Mesothelial cell of epicardium (in vitro differentiated cells): Measurements from ENCODE around the gene ZNG1A. TPM values are rescaled to one million over a fixed set of nuclear protein-coding genes. Genes with fewer than 3 reads are reported as not detected.
"Not testable (repeated sequence)": the region's sequence is repeated elsewhere in the genome, so short reads cannot be mapped to it uniquely, and the experiment has no call there.

Experiments
- DNase-seq, 2 experiments: peaks; one replicate each; pipeline ENCODE4 v3.0.0; 2021; ENCODE audit warnings: low spot score in 2 of 2; ENCODE audit not compliant: unreplicated experiment in 2 of 2
- H3K27ac Mint-ChIP-seq: 2 replicates; pipeline ENCODE4 v1.8.0; 2021; ENCODE audit warnings: mixed read lengths
- H3K27me3 Mint-ChIP-seq: 2 replicates; pipeline ENCODE4 v1.8.0; 2021; ENCODE audit warnings: low read depth, mixed read lengths
- H3K36me3 Mint-ChIP-seq: 2 replicates; pipeline ENCODE4 v1.8.0; 2021; ENCODE audit warnings: mixed read lengths
- H3K4me1 Mint-ChIP-seq: 2 replicates; pipeline ENCODE4 v1.8.0; 2021; ENCODE audit warnings: mixed read lengths
- H3K4me3 Mint-ChIP-seq: 2 replicates; pipeline ENCODE4 v1.8.0; 2021; ENCODE audit warnings: mild to moderate bottlenecking, moderate library complexity, mixed read lengths
- H3K9me3 Mint-ChIP-seq: 2 replicates; pipeline ENCODE4 v1.8.0; 2021; ENCODE audit warnings: mixed read lengths
- CTCF ChIP-seq: fragments of 200-600 bp; sonication (generic); IDR thresholded peaks from one replicate; pipeline ENCODE4 v1.5.0; 2021; ENCODE audit warnings: antibody characterized with exemption; ENCODE audit not compliant: unreplicated experiment
- total RNA-seq: library from RNA; stranded (reverse); gene quantifications from 3 replicates; pipeline ENCODE4 v1.2.1, GENCODE V29; 2021

ZNG1A gene
- total RNA-seq, 1 donor from 2014 or later, result 37.4 TPM

GRCh38 chr9:214351-214647, 35.4 kb upstream of the ZNG1A start:
- no peak for DNase-seq
- H3K4me3 Mint-ChIP-seq, result peak overlapping the region; percentile 64
- no peak overlapping the region for H3K27ac Mint-ChIP-seq
- no peak for TF ChIP-seq CTCF
- peaks cover 5% of the 10 kb centered on the region for H3K4me1 Mint-ChIP-seq
- H3K9me3 Mint-ChIP-seq, result no peaks in the 10 kb centered on the region
- peaks cover 27% of the 10 kb centered on the region for H3K27me3 Mint-ChIP-seq
- H3K36me3 Mint-ChIP-seq, result no peaks in the 10 kb centered on the region

GRCh38 chr9:213901-214300, 35.0 kb upstream of the ZNG1A start:
- not testable (repeated sequence) for DNase-seq, H3K4me1 Mint-ChIP-seq, H3K9me3 Mint-ChIP-seq, H3K36me3 Mint-ChIP-seq, H3K27ac Mint-ChIP-seq
- Mint-ChIP-seq H3K27me3 (peaks cover 27% of the 10 kb centered on the region), H3K4me3 (peak overlapping the region; percentile 64)

- no peaks in the 10 kb centered on the region for H3K9me3 Mint-ChIP-seq
- no peak overlapping the region for H3K4me3 Mint-ChIP-seq
- H3K27ac Mint-ChIP-seq, result no peak overlapping the region
- TF ChIP-seq CTCF, result no peak
- no peak for DNase-seq
- peaks cover 22% of the 10 kb centered on the region for H3K27me3 Mint-ChIP-seq
- peaks cover 5% of the 10 kb centered on the region for H3K4me1 Mint-ChIP-seq
- H3K36me3 Mint-ChIP-seq, result no peaks in the 10 kb centered on the region
Observed at GRCh38 chr9:212297-212696, 33.4 kb upstream of the ZNG1A start.

- Mint-ChIP-seq H3K4me3 (no peak overlapping the region), H3K9me3 (no peaks in the 10 kb centered on the region), H3K36me3 (no peaks in the 10 kb centered on the region), H3K4me1 (peaks cover 5% of the 10 kb centered on the region), H3K27ac (no peak overlapping the region), H3K27me3 (peaks cover 18% of the 10 kb centered on the region)
- no peak for TF ChIP-seq CTCF
- DNase-seq, result no peak
Observed at GRCh38 chr9:211557-211956, 32.7 kb upstream of the ZNG1A start.

- no peaks in the 10 kb centered on the region for H3K36me3 Mint-ChIP-seq
- no peak overlapping the region for H3K4me3 Mint-ChIP-seq
- peaks cover 16% of the 10 kb centered on the region for H3K27me3 Mint-ChIP-seq
- H3K4me1 Mint-ChIP-seq, result peaks cover 5% of the 10 kb centered on the region
- DNase-seq, result no peak
- H3K27ac Mint-ChIP-seq, result no peak overlapping the region
- no peak for TF ChIP-seq CTCF
- H3K9me3 Mint-ChIP-seq, result no peaks in the 10 kb centered on the region
Observed at GRCh38 chr9:211036-211435, 32.2 kb upstream of the ZNG1A start.

- Mint-ChIP-seq H3K27ac (no peak overlapping the region), H3K4me3 (no peak overlapping the region), H3K9me3 (no peaks in the 10 kb centered on the region), H3K4me1 (no peaks in the 10 kb centered on the region), H3K36me3 (no peaks in the 10 kb centered on the region), H3K27me3 (peaks cover 10% of the 10 kb centered on the region)
- no peak for TF ChIP-seq CTCF
- no peak for DNase-seq
Observed at GRCh38 chr9:209143-209758, 30.4 kb upstream of the ZNG1A start.
